Upper lobe of left lung (tissue), 6 donors: ENCODE measurements around the gene MRGPRD. TPM values are rescaled to one million over a fixed set of nuclear protein-coding genes. Genes with fewer than 3 reads are reported as not detected.

Experiments used
- ATAC-seq, 2 donors: fragments of 200-7000 bp; cut with Tn5 transposase; one replicate each; pipeline ENCODE4 v1.9.1; 2022; ENCODE audit warnings: mild to moderate bottlenecking in 2 of 2, moderate library complexity in 2 of 2; ENCODE audit not compliant: low FRiP score in 2 of 2
- DNase-seq, 2 donors: peaks; one replicate each; pipeline ENCODE4 v3.0.0-alpha.2; 2019 to 2020
- H3K27ac ChIP-seq, 4 donors: fragments of 200-600 bp; sonication (generic); one replicate each; pipeline ENCODE4 v1.5.1; 2016 to 2019
- H3K27me3 ChIP-seq, 4 donors: fragments of 200-600 bp; sonication (generic); one replicate each; pipeline ENCODE4 v1.5.1; 2017 to 2019
- H3K36me3 ChIP-seq, 4 donors: fragments of 200-600 bp; sonication (generic); one replicate each; pipeline ENCODE4 v1.5.1; 2016 to 2019
- H3K4me1 ChIP-seq, 4 donors: fragments of 200-600 bp; sonication (generic); one replicate each; pipeline ENCODE4 v1.5.1; 2018 to 2019
- H3K4me3 ChIP-seq, 4 donors: fragments of 200-600 bp; sonication (generic); one replicate each; pipeline ENCODE4 v1.5.1; 2017 to 2019; ENCODE audit warnings: mild to moderate bottlenecking in 2 of 4, moderate library complexity in 1 of 4
- H3K9me3 ChIP-seq, 4 donors: fragments of 200-600 bp; sonication (generic); one replicate each; pipeline ENCODE4 v1.5.1; 2018 to 2019
- EP300 ChIP-seq, 4 donors: sonication (generic); formaldehyde crosslinking; IDR thresholded peaks; one replicate each; pipeline ENCODE4 v1.5.1; 2017; ENCODE audit warnings: antibody characterized with exemption in 4 of 4, control low read depth in 2 of 4
- POLR2A ChIP-seq, 4 donors: fragments of 450-650 bp; IDR thresholded peaks; one replicate each; pipeline ENCODE4 v1.5.1; 2016 to 2017; ENCODE audit warnings: antibody characterized with exemption in 4 of 4, mild to moderate bottlenecking in 2 of 4
- POLR2AphosphoS5 ChIP-seq, 2 donors: sonication (generic); formaldehyde crosslinking; IDR thresholded peaks; one replicate each; pipeline ENCODE4 v1.5.1; 2017; ENCODE audit warnings: antibody characterized with exemption in 2 of 2
- WGBS, 2 donors: methylation state at CpG; one replicate each; pipeline ENCODE4 v1.1.5; 2017 to 2018; 5-methylcytosine and 5-hydroxymethylcytosine counted together
- total RNA-seq, 6 donors: library from RNA; depleted of rRNA in 4 of 6; stranded (reverse); fragments of >200 nt in 4 of 6; gene quantifications; one replicate each; pipeline versions ENCODE4 v1.1.0 to v1.2.1, GENCODE V29; 2016 to 2021
- TF ChIP-seq, protein P1 (sequence below), 6 experiments: fragments of 450-650 bp in 4 of 6; fragments of 200-600 bp in 2 of 6; sonication (generic) in 2 of 6; IDR thresholded peaks; one replicate each; pipeline ENCODE4 v1.5.1; 2016 to 2019; ENCODE audit warnings: antibody characterized with exemption in 6 of 6
- donor health status: DM: no; HTN: no; CAD: no; lungs with moderate emphysema.
- donor health status: DM: no; HTN: yes; CAD: no; lungs with severe emphysema.

The MRGPRD gene
- total RNA-seq, 6 donors from 2014 or later = not detected

DNA sequence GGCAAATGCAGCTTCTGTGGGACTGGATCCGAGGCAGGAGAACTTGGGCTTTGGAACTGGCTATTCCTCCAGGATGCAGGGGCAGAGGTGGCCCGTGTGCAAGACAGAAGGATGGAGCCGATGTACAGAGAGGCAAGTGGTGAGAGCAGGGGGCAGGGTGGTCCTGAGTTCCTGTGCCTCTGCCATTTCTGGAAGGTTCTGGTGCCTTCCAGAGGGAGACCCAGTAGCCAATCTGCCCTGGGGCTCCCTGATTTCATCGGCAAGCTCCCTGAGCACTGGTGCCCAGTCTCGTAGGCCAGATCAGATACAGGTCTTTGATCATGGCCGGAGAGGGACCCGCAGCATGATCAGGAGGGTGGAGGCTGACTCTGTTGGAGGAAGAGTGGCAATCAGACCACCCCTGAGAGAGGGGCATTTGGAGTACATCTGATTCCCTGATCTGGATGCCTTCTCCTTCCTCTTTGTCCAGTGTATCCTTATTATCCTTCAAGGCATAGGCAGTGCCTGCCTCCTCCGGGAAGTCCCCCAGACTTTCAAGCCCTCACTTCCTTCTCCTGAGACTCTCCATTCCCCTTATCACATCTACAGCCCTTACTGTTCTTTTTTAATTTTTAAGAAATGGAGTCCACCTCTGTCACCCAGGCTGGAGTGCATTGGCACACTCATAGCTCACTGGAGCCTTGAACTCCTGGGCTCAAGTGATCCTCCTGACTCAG is 9.7 kb downstream of the MRGPRD start:
- no peaks in the 10 kb centered on the region for H3K4me1 ChIP-seq
- DNase-seq (peak in 1 of 2 donors; percentile 4), ATAC-seq (no peak)
- H3K27ac ChIP-seq = no peak overlapping the region
- WGBS, 2 donors = 78 to 86% methylated on average over 8 of the region's 8 CpGs
- H3K4me3 ChIP-seq = no peak overlapping the region
- no peak for TF ChIP-seq POLR2A (IDR thresholded peaks at IDR 0.05)
- TF ChIP-seq POLR2AphosphoS5 (IDR thresholded peaks at IDR 0.05) = no peak
- no peak for TF ChIP-seq EP300 (IDR thresholded peaks at IDR 0.05)
- TF ChIP-seq, protein P1, sequence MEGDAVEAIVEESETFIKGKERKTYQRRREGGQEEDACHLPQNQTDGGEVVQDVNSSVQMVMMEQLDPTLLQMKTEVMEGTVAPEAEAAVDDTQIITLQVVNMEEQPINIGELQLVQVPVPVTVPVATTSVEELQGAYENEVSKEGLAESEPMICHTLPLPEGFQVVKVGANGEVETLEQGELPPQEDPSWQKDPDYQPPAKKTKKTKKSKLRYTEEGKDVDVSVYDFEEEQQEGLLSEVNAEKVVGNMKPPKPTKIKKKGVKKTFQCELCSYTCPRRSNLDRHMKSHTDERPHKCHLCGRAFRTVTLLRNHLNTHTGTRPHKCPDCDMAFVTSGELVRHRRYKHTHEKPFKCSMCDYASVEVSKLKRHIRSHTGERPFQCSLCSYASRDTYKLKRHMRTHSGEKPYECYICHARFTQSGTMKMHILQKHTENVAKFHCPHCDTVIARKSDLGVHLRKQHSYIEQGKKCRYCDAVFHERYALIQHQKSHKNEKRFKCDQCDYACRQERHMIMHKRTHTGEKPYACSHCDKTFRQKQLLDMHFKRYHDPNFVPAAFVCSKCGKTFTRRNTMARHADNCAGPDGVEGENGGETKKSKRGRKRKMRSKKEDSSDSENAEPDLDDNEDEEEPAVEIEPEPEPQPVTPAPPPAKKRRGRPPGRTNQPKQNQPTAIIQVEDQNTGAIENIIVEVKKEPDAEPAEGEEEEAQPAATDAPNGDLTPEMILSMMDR (IDR thresholded peaks at IDR 0.05) = no peak
- H3K27me3 ChIP-seq = no peaks in the 10 kb centered on the region
- no peaks in the 10 kb centered on the region for H3K36me3 ChIP-seq
- no peaks in the 10 kb centered on the region for H3K9me3 ChIP-seq

DNA sequence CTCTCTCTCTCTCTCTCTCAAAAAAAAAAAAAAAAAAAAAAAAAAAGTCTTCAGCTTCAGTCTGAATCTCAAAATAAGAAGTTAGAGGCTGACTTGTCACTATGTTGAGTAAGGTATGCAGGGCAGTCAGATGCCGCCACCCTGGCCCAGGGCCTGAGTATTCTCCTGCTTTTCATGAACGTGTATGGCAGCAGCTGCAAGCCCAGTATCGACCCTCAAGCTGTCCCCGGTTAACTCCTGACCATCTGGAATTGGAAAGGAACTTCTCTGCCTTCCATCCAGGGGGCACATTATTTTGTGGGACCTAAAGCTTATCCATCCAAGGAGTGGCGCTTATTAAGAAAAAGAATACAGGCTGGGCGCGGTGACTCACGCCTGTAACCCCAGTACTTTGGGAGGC is 11.4 kb downstream of the MRGPRD start:
- H3K36me3 ChIP-seq = no peaks in the 10 kb centered on the region
- no peak overlapping the region for H3K4me3 ChIP-seq
- no peaks in the 10 kb centered on the region for H3K4me1 ChIP-seq
- peak in 1 of 2 donors; percentile 4 for DNase-seq
- no peaks in the 10 kb centered on the region for H3K9me3 ChIP-seq
- TF ChIP-seq, protein P1 (IDR thresholded peaks at IDR 0.05) = no peak
- TF ChIP-seq EP300 (IDR thresholded peaks at IDR 0.05) = no peak
- no peak for TF ChIP-seq POLR2A (IDR thresholded peaks at IDR 0.05)
- TF ChIP-seq POLR2AphosphoS5 (IDR thresholded peaks at IDR 0.05) = no peak
- ATAC-seq = no peak
- 69 to 80% methylated on average over 8 of the region's 8 CpGs for WGBS, 2 donors
- H3K27ac ChIP-seq = no peak overlapping the region
- H3K27me3 ChIP-seq = no peaks in the 10 kb centered on the region

DNA sequence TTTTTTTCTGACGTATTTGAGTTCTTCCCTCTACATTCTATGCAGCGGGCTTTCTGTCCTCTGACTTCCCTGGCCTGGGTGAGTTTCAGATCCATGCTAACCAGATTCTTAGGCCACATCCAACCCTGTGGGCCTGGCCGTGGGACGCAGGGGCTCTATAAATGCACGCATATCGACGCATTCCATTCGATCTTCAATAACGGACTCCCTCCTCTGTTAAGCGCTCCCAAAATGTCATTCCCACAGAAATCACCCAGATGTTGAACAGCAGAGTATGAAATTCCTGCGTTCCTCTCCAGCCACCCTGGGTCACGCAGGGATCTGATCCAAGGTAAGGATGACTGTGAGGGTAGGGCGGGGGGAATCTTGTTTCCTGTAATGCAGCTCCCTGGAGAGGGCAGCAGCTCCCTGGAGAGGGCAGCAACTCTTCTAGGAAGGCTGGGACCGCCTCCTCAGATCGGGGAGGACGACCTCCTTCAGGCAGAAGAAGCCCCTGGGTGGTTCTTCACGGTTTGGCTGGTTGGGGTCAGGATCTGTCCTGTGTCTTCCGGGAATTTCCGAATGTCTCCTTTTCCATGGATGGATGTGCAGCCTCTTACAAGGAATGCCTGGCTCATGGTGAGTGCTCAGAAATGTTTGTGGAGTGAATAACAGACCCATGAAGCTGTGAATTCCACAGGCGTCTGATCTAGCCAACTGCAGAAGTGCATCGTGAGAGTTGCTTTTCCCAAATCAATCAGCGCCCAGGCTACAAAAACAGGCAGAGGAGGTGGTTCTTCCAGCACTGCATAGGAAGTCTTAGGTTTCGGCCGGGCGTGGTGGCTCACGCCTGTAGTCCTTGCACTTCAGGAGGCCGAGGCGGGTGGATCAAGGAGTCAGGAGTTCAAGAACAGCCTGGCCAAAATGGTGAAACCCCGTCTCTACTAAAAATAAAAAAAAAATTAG is 12.2 kb downstream of the MRGPRD start:
- Histone ChIP-seq H3K27me3 (no peaks in the 10 kb centered on the region), H3K27ac (no peak overlapping the region), H3K4me1 (no peaks in the 10 kb centered on the region), H3K36me3 (no peaks in the 10 kb centered on the region), H3K4me3 (no peak overlapping the region), H3K9me3 (no peaks in the 10 kb centered on the region)
- DNase-seq (no peak), ATAC-seq (no peak)
- no peak for TF ChIP-seq POLR2A (IDR thresholded peaks at IDR 0.05)
- TF ChIP-seq POLR2AphosphoS5 (IDR thresholded peaks at IDR 0.05) = no peak
- TF ChIP-seq EP300 (IDR thresholded peaks at IDR 0.05) = no peak
- TF ChIP-seq, protein P1 (IDR thresholded peaks at IDR 0.05) = no peak
- 77 to 79% methylated on average over 25 to 27 of the region's 29 CpGs for WGBS, 2 donors

- TF ChIP-seq POLR2A (IDR thresholded peaks at IDR 0.05) (no peak), EP300 (IDR thresholded peaks at IDR 0.05) (no peak), POLR2AphosphoS5 (IDR thresholded peaks at IDR 0.05) (no peak)
- TF ChIP-seq, protein P1 (IDR thresholded peaks at IDR 0.05) = no peak
- DNase-seq = no peak
- WGBS, 2 donors = 82 to 85% methylated on average over 9 of the region's 9 CpGs
Measured at GRCh38 chr11:68966894-68967780, 13.6 kb downstream of the MRGPRD start.

More at GRCh38 chr11:68966894-68967780, 13.6 kb downstream of the MRGPRD start:
- no peaks in the 10 kb centered on the region for H3K27me3 ChIP-seq
- no peak for ATAC-seq
- H3K27ac ChIP-seq = no peak overlapping the region
- no peaks in the 10 kb centered on the region for H3K4me1 ChIP-seq
- no peaks in the 10 kb centered on the region for H3K9me3 ChIP-seq
- no peaks in the 10 kb centered on the region for H3K36me3 ChIP-seq
- H3K4me3 ChIP-seq = no peak overlapping the region
